Mammary epithelial cell (primary cell): ENCODE measurements around the gene PDE2A.

ENCODE experiments used
- CTCF ChIP-seq, 2 donors: IDR thresholded peaks in 1 of 2; conservative IDR thresholded peaks in 1 of 2; 2 replicates each; pipeline ENCODE4 v1.5.1; 2011 to 2012; ENCODE audit warnings: inconsistent platforms in 2 of 2, low read length in 2 of 2, mild to moderate bottlenecking in 2 of 2, control low read depth in 1 of 2, low read depth in 1 of 2; ENCODE audit not compliant: insufficient read depth in 1 of 2; ENCODE audit errors: extremely low read depth in 1 of 2
- EZH2 ChIP-seq: IDR thresholded peaks from 2 replicates; pipeline ENCODE4 v1.6.1; 2012; ENCODE audit warnings: low read length, inconsistent platforms, borderline replicate concordance

GRCh38 chr11:72678524-72678923, 4.3 kb upstream of the PDE2A start:
- TF ChIP-seq CTCF (conservative IDR thresholded peaks at IDR 0.05 in 1 of 2, IDR thresholded peaks at IDR 0.05 in 1 of 2; ENCODE audit: extremely low read depth in 1 of 2, insufficient read depth in 1 of 2, low read depth in 1 of 2, low read length in 2 of 2) (no peak), EZH2 (no peak)
